ENCODE data around the gene EHBP1L1. TPM values are rescaled to one million over a fixed set of nuclear protein-coding genes. Genes with fewer than 3 reads are reported as not detected.

EHBP1L1 gene
- total RNA-seq, 4 donors from 2014 or later: 46.5 to 101 (median 87.4) TPM

GRCh38 chr11:65569164-65569972 lies 6.5 kb upstream of the EHBP1L1 start:
- intact Hi-C loops (cut with DNase I): no loop called here
- Histone ChIP-seq H3K27ac (peak overlapping the region; percentile 96 to 99 (median 98)), H3K27me3 (no peaks in the 10 kb centered on the region), H3K4me3 (peak overlapping the region; percentile 53 to 92 (median 84)), H3K9me3 (no peaks in the 10 kb centered on the region), H3K36me3 (peaks cover 0 to 24% (median 0%) of the 10 kb centered on the region in 3 donors), H3K4me1 (peaks cover 39 to 81% (median 42%) of the 10 kb centered on the region in 3 donors)
- 3 to 6% methylated on average over 16 to 22 of the region's 28 CpGs for WGBS, 2 donors
- no peak for DNase-seq
- TF ChIP-seq CTCF (IDR thresholded peaks at IDR 0.05) (no peak), POLR2A (IDR thresholded peaks at IDR 0.05) (no peak)

GRCh38 chr11:65569973-65570918 lies 5.6 kb upstream of the EHBP1L1 start, which contains the start of gene ZNRD2:
ZNRD2 (plus strand) TSS chr11:65570477; CDS start chr11:65570492, 15 bp downstream.
- TF ChIP-seq POLR2A (IDR thresholded peaks at IDR 0.05) (peak in 3 of 4 donors; percentile 73 to 82 (median 75)), CTCF (IDR thresholded peaks at IDR 0.05) (peak in 5 of 6 experiments; percentile 15 to 37 (median 19))
- Histone ChIP-seq H3K36me3 (peaks cover 0 to 24% (median 0%) of the 10 kb centered on the region in 3 donors), H3K27ac (peak within 1 kb of the TSS; percentile 96 to 99 (median 98)), H3K4me1 (peaks cover 45 to 88% (median 46%) of the 10 kb centered on the region in 3 donors), H3K9me3 (no peaks in the 10 kb centered on the region), H3K4me3 (peak within 1 kb of the TSS; percentile 53 to 92 (median 84)), H3K27me3 (no peaks in the 10 kb centered on the region)
- DNase-seq: peak; percentile 95
- intact Hi-C loops (cut with DNase I): loop anchor here (5.0 kb wide), 1 partner anchor 33 kb away; no protein-coding TSS in a partner anchor
- WGBS, 2 donors: 0% methylated on average over 4 to 16 of the region's 89 CpGs

GRCh38 chr11:65571420-65571819 lies 4.4 kb upstream of the EHBP1L1 start:
- Histone ChIP-seq H3K36me3 (peaks cover 0 to 20% (median 0%) of the 10 kb centered on the region in 3 donors), H3K4me3 (peak overlapping the region in 3 of 4 donors; percentile 80 to 92 (median 87)), H3K9me3 (no peaks in the 10 kb centered on the region), H3K27ac (peak overlapping the region; percentile 96 to 99 (median 98)), H3K27me3 (no peaks in the 10 kb centered on the region), H3K4me1 (peaks cover 48 to 86% (median 53%) of the 10 kb centered on the region in 3 donors)
- WGBS, 2 donors: 72% methylated on average over 5 of the region's 9 CpGs; no CpG with 5 or more reads in 1 of the 2 donors
- TF ChIP-seq CTCF (IDR thresholded peaks at IDR 0.05): no peak
- no peak for TF ChIP-seq POLR2A (IDR thresholded peaks at IDR 0.05)
- no peak for DNase-seq
- intact Hi-C loops (cut with DNase I): loop anchor here (5.0 kb wide), 1 partner anchor 34 kb away; no protein-coding TSS in a partner anchor

GRCh38 chr11:65571940-65572339 lies 3.9 kb upstream of the EHBP1L1 start:
- Histone ChIP-seq H3K36me3 (peaks cover 0 to 15% (median 0%) of the 10 kb centered on the region in 3 donors), H3K4me1 (peaks cover 45 to 86% (median 59%) of the 10 kb centered on the region in 3 donors), H3K27ac (peak overlapping the region; percentile 96 to 99 (median 98)), H3K9me3 (no peaks in the 10 kb centered on the region), H3K4me3 (peak overlapping the region; percentile 80 to 92 (median 84)), H3K27me3 (no peaks in the 10 kb centered on the region)
- intact Hi-C loops (cut with DNase I): loop anchor here (5.0 kb wide), 1 partner anchor 35 kb away; no protein-coding TSS in a partner anchor
- peak in 3 of 6 experiments; percentile 16 to 38 (median 32) for TF ChIP-seq CTCF (IDR thresholded peaks at IDR 0.05)
- no peak for TF ChIP-seq POLR2A (IDR thresholded peaks at IDR 0.05)
- WGBS, 2 donors: 8 to 27% methylated on average over 2 to 7 of the region's 11 CpGs
- DNase-seq: no peak
